GM19099 (cell line): ENCODE results near the gene ABCC12.

Experiments
- POLR2A ChIP-seq: IDR thresholded peaks from 3 replicates; pipeline ENCODE4 v1.6.1; 2011; ENCODE audit warnings: low read depth; ENCODE audit not compliant: insufficient read length; ENCODE audit errors: extremely low read depth

ABCC12 gene

GRCh38 chr16:48121276-48121675, 34.5 kb downstream of the ABCC12 start:
- no peak for TF ChIP-seq POLR2A

DNA sequence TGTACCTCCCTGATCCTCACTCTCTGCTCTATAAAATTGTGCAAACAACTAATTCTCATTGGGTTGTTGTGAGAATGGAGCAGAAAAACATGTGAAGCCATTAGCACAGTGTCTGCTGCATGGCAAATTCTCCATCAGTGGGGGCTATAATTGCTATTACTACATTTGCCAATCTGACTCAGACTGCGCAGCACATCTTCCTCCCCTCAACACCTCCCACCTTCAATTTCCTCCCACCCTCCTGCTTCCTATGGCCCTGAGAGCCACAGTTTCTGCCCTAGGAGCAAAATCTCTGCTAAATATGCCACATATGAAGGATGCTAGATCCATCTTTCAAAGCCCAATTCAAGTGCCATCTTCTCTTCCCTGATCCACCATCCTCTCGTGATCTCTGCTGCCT, 37.0 kb downstream of the ABCC12 start:
- TF ChIP-seq POLR2A = no peak

DNA sequence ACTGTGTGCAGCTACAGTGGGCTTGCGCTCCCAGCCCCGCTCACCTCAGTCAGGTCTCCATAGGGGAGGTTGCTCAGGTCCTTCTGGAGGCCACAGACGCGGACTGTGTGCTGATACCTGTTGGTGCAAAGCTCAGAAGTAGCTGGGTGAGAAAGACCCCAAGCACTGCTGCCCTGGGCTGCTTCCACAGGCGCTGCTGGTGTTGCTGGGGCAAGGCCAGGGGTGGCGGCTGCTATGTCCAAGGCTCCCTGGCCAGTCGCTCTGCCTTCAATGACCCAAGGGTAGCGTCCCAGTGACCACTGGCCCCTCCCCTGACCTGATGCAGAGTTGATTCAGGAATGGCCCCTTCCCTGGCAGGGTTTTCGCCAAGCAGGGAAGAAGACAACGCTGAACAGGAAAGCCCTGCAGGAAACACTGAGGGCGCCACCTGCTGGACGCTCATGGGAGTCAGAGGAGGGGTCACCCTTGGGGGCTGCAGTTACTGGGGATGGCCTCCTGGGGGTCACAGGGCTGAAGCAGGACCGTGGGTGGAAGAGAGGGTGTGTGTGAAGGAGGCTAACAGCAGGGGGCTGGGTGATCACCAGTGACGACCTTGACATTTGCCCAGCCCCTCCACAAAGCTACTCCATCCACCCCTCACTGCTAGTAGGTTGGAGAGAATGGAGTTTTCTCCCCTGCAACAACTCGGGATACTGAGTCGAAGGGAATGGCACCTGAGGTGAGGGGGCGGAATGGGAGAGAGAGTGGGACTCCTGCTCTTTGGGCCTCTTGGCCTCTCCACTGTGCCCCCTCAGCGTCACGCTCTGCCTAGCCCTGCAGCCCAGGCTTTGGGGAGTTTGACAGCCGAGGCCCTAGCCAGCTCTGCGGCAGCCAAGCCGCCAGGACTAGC, 38.3 kb downstream of the ABCC12 start:
- TF ChIP-seq POLR2A = no peak

GRCh38 chr16:48115299-48115698, 40.5 kb downstream of the ABCC12 start:
- no peak for TF ChIP-seq POLR2A

- no peak for TF ChIP-seq POLR2A
Measured at GRCh38 chr16:48114410-48114809, 41.4 kb downstream of the ABCC12 start.

GRCh38 chr16:48113471-48113870, 42.3 kb downstream of the ABCC12 start:
- TF ChIP-seq POLR2A = no peak

- TF ChIP-seq POLR2A = no peak
Measured at GRCh38 chr16:48113001-48113400, 42.8 kb downstream of the ABCC12 start.

GRCh38 chr16:48112600-48112999, 43.2 kb downstream of the ABCC12 start:
- no peak for TF ChIP-seq POLR2A

DNA sequence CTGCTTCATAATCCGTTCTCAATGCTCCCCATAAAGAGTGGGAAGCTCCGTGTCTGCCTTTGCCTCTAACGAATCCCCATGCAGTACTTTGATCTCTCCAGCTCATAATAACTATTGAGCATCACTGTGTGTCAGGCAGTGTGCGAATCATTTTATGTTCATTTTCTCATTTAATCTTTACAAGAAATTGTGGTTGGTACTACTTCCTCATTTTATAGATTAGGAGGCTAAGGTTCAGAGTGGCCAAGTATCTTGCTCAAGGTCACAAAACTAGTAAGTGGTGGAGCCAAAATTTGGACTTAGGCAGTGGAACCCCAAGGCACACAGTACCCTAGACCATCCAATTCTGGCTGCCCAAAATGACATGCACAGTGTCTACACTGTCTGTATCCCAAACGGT, 44.8 kb downstream of the ABCC12 start:
- TF ChIP-seq POLR2A = no peak

- TF ChIP-seq POLR2A = no peak
Measured at GRCh38 chr16:48110000-48110399, 45.8 kb downstream of the ABCC12 start.

DNA sequence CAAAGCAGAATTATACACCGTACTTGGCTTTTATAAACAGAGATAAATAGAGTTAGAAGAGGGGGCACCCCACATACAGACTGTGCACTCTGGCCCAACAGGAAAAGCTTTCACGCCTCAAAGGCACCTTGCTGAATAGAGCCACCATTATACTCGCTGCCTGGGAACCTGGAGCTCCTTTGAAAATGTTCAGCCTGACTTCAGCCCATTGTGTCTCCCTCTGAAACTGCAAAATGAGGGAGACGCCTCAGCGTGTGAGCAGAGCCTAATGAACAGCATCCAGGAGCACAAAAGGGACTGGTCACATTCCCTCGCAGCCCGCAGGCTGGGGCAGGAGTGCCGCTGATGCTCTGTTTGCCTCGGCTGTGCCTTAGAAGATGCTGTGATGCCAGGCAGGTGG, 46.3 kb downstream of the ABCC12 start:
- no peak for TF ChIP-seq POLR2A

GRCh38 chr16:48106446-48106845, 49.3 kb downstream of the ABCC12 start:
- no peak for TF ChIP-seq POLR2A
